Measurements from ENCODE around the gene TPRG1.

TPRG1 gene, protein sequence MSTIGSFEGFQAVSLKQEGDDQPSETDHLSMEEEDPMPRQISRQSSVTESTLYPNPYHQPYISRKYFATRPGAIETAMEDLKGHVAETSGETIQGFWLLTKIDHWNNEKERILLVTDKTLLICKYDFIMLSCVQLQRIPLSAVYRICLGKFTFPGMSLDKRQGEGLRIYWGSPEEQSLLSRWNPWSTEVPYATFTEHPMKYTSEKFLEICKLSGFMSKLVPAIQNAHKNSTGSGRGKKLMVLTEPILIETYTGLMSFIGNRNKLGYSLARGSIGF

DNA sequence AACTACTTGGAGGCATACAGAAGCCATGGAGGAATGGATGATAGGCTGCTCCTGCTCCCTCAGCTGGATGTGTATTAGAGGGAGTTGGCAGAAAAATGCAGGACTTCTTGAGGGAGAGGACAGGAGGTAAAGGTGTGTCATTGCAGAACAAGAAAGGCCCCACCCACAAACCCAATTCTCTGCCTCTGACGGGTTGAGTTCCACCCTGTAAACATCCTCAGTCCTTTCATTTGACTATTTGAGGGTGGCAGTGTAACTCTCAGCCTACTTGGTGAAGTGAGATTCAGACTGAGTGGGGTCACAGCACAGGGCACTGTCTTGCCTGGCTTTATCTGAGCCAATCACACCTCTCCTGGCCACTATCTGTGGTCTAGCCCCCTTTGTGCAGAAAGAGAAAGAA lies at the start of gene TPRG1:
Gene TPRG1, plus strand, starts transcription at position 265 of the 400 bp plus-strand sequence. CDS start 35,414 bp downstream, outside the sequence.
- TF ChIP-seq, protein P1, sequence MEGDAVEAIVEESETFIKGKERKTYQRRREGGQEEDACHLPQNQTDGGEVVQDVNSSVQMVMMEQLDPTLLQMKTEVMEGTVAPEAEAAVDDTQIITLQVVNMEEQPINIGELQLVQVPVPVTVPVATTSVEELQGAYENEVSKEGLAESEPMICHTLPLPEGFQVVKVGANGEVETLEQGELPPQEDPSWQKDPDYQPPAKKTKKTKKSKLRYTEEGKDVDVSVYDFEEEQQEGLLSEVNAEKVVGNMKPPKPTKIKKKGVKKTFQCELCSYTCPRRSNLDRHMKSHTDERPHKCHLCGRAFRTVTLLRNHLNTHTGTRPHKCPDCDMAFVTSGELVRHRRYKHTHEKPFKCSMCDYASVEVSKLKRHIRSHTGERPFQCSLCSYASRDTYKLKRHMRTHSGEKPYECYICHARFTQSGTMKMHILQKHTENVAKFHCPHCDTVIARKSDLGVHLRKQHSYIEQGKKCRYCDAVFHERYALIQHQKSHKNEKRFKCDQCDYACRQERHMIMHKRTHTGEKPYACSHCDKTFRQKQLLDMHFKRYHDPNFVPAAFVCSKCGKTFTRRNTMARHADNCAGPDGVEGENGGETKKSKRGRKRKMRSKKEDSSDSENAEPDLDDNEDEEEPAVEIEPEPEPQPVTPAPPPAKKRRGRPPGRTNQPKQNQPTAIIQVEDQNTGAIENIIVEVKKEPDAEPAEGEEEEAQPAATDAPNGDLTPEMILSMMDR (IDR thresholded peaks at IDR 0.05; ENCODE audit: low read depth, low read length, missing control alignments): no peak
- DNase-seq (ENCODE audit: low read depth): no peak
- H3K4me3 ChIP-seq (ENCODE audit: low read depth, low read length): no peak within 1 kb of the TSS

DNA sequence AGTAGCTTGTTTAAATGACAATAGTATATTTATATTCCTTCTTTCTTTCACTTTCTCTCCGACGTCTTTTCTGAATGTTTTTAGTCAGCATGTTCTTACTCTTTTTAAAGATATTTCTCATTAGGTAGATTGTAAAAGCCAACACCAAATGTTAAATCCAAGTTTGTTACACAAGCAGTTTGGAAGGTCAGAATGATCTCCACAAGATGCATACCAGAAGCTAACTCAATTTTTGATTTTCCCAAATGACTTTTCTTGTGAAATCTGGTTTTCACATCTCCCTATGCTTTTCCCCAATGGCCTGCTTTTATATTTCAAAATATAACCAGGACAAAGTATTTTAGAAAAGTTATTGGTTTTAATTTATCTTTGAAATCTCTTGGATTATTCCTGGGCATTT lies 49.7 kb upstream of the TPRG1 start:
- H3K4me3 ChIP-seq (ENCODE audit: low read depth, low read length): no peak overlapping the region
- TF ChIP-seq, protein P1 (IDR thresholded peaks at IDR 0.05; ENCODE audit: low read depth, low read length, missing control alignments): no peak
- DNase-seq (ENCODE audit: low read depth): no peak

DNA sequence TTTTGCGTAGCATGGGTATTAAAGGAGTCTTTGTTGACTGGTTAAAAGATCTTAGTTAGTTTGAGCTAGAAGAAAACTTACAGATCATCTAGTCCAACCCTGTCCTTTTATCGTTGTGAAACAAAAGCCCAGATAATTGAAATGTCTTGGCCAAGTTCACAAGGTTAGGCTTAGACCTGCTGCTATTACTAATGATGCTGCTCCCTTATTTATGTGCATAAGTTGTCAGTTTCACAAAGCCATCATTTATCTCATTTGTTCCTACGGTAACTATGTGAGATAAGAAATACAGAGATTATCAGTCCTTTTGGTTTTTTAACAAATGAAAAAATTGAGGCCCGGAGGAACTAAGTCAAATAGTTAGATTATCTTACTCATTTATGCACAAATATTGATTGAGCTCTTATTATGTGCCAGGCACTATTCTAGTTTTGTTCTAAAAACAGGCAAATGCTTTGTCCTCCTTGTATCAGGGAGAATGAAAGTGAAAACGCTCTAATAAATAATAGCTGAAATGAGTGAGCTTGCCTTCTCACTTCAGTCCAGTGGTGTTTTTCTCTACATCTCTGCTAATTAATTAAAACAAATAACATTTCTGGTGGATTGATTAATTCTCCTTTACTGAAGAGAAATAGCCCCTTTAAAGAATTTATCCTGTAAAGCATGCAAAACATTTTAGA lies 49.1 kb upstream of the TPRG1 start:
- no peak for DNase-seq (ENCODE audit: low read depth)
- H3K4me3 ChIP-seq (ENCODE audit: low read depth, low read length): no peak overlapping the region
- TF ChIP-seq, protein P1 (IDR thresholded peaks at IDR 0.05; ENCODE audit: low read depth, low read length, missing control alignments): no peak

DNA sequence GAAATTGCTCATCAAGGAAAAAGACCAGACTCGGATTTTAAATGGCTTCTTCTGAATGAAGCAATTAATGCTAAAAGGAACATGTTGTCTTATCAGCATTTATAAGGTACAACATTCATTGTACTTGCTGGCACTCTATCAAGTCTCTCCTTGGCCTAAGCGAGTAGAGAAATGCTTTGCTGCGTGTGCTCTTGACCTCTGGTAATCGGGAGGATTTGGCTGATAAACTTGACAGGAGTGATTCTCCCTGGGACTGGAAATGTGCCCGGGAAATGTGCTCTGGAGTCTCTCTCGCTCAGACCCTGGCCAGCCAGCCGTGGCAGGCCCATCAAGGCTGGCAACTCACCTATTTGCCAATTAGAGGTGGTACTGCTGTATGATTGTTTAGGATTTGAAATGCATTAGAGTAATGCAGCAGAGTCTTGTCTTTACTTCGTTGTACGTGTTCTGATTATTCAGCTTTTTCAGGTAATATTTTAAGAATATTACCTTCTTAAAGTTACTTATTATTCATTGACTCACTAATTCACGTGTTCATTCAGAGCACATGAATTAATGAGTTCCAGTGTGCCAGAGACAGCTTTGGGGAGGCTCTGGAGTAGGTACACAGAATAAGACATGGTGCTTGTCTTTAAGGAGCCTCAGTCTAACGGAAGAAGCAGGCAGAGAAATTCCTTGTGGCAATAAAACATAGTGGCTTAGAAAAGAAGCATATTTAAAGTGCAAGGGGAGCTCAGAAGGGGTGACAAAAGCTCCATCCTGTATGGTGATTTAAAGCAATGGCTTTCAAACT lies 48.0 kb upstream of the TPRG1 start:
- no peak for DNase-seq (ENCODE audit: low read depth)
- TF ChIP-seq, protein P1 (IDR thresholded peaks at IDR 0.05; ENCODE audit: low read depth, low read length, missing control alignments): no peak
- no peak overlapping the region for H3K4me3 ChIP-seq (ENCODE audit: low read depth, low read length)

DNA sequence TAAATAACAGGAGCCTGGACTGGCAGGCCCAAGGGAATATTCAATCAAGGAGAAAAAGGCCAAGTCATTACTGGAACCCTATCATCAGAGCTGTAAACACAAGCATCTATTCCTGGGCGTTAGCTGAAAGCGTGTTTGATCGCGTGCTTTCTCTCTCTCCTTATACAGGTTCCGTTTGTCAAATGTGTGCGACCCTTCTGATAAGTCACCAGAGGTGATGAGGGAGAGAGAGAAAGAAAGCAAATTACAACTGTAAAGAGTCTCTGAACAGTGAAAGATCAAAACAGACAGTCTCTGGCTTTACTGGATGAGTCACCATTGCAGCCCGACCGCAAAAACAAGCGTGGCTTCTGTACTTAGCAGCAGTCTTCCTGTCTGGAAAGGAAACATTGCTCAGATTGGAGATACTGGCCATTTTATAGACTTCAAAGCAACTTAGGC lies 39.5 kb upstream of the TPRG1 start:
- DNase-seq (ENCODE audit: low read depth): peak; percentile 21
- H3K4me3 ChIP-seq (ENCODE audit: low read depth, low read length): no peak overlapping the region
- TF ChIP-seq, protein P1 (IDR thresholded peaks at IDR 0.05; ENCODE audit: low read depth, low read length, missing control alignments): no peak

DNA sequence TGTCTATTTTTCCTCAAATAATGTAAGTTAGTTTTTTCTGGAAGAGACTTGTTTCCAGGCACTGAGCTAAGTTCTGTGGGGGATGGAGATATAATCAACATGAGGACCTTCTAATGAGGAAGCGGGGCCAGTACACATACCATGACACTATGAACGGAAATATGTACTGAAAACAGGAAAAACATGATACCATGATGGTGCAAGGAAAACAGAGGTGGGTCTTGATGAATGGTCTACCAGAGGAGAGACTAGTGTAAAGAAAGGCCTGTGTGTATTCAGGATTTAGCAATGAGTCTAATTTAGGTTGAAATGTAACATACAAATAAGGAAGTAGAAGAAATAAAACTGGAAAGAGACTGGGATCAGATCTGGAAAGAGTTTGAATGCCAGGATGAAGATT lies 38.9 kb upstream of the TPRG1 start:
- no peak for DNase-seq (ENCODE audit: low read depth)
- TF ChIP-seq, protein P1 (IDR thresholded peaks at IDR 0.05; ENCODE audit: low read depth, low read length, missing control alignments): no peak
- no peak overlapping the region for H3K4me3 ChIP-seq (ENCODE audit: low read depth, low read length)
